GM19099 (cell line): ENCODE measurements around the gene NHEJ1.

Source experiments
- POLR2A ChIP-seq: IDR thresholded peaks from 3 replicates; pipeline ENCODE4 v1.6.1; 2011; ENCODE audit warnings: low read depth; ENCODE audit not compliant: insufficient read length; ENCODE audit errors: extremely low read depth

NHEJ1 gene

DNA sequence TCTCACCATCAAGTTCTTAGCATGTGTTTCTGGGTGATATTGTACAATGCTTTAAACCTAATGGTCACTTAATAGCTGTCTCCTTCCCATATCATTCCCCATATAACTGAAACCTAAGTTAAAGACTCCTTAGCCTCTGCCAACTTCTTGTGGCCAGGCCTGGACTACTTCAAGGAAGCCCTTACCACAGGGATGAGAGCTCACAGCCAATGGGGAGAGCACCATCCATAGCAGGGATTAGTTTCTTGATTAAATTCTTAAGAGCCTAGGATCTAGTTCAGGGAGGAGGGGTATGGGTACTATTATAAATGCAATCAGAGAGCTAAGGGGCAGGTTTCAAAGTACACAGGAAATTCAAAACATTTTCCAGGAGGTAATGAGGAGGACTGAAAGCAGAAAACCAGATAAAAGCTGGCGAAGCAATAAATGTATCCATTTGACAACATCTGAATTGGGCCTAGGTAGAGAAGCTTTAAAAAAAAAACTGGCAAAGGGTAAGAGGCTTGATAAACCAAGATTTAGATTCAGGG is 65.1 kb downstream of the NHEJ1 start:
- TF ChIP-seq POLR2A, result no peak

DNA sequence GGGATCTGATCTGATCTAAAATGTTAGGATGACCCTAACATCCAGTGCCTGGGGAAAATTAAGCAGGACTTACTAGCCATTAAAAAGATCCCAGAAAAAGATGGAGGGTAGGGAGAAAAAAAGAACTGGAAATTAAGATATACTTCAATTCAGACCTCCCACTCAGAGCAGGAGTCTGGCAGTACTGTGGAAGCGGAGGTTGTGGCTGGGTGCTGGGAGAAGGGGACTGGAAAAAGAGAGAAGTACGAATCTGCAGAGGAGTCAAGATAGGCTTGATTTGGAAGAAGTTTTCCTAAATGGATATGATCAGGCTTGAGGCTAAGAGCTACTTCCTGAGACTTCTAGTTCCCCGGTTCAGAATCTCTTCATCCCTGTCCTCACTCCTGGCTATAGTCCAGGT is 66.4 kb downstream of the NHEJ1 start:
- TF ChIP-seq POLR2A, result no peak

DNA sequence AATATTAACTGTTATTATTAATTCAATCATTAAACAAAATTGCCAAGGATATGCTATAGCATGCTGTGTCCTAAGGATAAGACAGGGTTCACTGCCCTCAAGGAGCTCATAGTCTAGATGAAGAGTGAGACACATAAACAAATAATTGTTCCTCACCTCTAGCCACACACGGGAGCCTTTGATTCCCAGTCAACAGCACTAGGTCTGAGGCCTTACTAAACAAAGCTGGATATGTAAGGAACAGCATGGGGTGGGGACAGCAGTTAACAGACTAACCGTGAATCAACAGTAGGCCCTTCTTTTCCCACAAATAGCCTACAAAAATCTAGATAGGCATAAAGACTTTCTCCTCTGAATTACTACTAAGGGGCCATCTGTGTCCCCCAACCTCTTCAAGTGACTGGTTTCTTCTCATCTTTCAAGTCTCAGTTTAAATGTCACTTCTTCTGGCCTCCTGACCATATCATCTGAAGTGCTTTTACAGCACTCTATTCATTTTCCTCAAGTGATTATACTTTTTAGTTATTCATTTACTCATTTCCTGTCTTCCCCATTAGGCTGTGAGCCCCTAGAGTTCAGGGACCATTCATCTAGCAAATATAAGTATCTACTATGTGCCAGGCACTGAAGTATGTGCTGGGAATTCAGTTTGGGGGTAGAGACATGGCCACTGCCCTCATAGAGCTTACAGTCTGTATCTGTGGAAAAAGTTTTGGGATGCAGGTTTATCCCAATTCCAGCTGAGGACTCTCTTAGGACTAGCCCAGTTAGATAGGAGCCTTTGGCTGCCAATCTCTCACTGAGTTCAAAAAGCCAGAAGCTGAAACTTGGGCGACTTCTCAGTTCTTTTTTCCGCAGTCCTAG is 69.9 kb downstream of the NHEJ1 start:
- TF ChIP-seq POLR2A, result no peak

DNA sequence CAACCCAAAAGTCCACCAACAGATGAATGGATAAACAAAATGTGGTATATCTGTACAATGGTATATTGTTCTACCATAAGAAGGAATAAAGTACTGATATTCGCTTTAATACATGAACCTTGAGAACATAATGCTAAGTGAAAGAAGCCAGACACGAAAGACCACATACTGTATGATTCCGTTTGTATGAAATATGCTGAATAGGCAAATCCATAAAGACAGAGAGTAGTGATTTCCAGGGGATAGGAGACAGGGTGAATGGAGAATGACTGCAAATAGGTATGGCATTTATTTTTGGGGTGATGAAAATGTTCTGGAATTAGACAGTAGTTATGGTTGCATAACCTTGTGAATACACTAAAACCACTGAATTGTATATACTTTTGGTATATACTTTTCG is 71.3 kb downstream of the NHEJ1 start:
- TF ChIP-seq POLR2A, result no peak

DNA sequence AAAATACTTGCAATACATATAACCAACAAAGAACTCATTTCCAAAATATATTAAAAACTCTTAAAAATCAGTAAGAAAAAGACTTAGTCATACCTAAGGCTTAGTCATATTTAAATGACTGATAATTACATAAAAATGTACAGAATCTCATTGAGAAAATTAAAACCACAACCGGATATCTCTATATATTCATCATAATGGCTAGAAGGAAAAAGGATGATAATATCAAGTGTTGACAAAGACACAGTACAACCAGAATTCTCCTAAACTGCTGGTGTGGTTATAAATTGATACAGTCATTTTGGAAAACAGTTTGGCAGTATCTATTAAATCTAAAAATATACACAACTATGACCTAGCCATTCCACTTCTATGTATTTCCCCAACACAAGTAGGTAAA is 72.8 kb downstream of the NHEJ1 start:
- TF ChIP-seq POLR2A, result no peak

DNA sequence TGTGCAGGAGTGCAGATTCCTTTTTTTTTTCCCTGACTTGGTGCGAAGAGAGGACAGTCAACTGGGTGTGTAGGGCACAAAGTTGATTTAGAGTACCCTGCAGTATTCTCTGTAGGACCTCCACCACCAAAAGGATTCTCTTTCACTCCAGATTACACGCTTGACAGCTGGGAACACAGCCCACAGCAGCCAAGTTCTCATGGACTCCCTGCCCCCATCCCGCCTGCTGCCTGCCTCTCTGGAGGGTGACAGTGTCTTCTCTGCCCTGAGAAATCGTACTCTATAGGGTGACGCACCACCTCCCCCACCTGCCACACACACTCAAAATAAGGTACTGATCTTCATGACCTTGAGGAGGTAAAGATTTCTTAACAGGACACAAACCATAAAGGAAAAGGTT is 73.3 kb downstream of the NHEJ1 start:
- TF ChIP-seq POLR2A, result no peak

DNA sequence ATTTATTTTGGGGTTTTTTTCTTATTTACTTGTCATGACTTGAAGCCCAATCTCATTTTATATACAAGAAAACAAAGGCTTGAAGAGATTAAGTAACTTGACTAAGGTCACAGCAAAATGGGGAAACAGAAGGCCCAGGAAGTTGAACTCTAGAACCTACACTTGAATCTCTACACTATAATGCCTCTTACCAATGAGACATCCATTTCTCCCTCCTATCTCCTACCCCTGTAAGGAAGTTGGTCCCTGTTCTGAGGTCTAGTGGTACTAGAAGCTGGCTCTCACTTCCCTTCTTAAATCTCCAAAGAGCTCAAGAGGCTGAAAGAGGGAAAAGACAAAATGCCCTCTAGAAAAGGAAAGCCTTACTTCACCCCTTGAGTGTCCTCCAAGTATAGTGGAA is 74.4 kb downstream of the NHEJ1 start:
- no peak for TF ChIP-seq POLR2A

DNA sequence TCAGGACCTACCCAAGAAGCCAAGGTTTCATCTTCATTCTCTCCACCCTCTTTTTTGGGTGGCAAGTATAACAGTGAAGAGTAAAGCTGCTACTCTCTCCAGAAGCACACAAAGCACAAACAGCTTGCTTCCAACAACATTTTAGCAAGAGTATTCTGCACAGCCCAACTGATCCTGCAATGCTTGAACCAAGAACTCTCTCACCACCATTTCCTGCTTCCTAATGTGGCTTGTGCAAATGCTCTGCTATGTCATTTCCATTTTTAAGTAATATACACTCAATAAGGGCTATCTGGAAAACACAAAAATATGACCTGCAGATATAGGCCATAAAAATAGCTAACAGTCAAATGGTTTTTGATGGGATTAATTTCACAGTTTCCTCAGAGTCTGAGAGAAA is 75.8 kb downstream of the NHEJ1 start:
- TF ChIP-seq POLR2A, result no peak

DNA sequence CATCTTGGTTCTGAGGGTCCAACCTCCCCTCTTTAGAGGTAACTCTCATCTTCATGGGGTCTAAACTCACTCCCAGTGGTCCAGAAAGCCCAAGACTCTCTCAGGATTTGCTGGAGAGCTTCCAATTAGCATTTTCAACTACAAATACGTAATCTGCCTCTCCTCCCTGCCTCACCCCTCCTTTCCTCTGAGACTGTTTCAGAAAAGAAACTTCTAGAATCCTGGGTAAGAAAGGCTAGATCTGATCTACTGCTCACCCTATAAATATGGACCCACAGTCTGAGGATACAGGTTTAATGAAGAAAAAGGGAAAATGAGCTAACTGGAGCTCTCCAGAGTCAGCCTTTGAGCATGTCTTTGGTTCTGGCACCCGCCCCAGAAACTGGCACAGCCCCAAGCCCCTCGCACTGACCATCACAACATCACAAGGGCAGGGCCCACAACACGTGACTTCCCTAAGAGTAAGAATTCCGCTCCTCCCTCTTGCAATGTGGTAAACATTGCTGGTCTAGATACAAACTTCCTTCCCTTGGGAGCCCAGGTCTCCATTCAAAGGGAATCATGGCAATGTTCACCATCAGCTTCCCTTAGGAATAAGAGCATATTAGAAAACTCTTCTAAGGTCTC is 78.2 kb downstream of the NHEJ1 start:
- no peak for TF ChIP-seq POLR2A

DNA sequence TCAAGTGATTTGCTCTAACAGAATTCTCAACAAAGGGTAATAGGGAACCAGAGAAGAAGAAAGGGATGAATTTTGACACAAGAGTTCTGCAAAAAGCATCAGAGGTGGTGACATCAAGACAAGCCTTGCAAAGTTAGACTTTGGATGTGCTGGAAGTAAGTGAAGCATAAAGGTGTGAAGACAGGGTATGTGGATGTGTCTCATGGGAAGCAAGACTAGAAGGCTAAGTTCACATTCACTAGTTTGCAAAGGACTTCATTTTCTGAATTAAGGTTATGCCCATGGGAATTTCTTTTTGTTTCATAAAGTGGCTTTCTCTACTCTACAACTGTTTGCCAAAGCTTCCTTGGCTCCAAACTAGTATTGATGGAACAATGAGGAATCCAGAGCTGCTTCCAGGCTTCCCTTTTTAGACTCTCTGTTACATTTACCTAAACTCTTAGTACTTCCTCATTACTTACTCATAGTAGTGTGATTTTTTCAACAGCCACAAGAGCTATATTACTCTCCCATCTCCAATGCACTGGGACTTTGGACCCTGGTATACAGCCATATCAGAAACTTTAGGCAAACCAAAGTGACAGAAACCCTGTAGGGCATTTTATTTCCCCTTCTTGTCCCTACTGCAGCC is 78.8 kb downstream of the NHEJ1 start:
- TF ChIP-seq POLR2A, result no peak

DNA sequence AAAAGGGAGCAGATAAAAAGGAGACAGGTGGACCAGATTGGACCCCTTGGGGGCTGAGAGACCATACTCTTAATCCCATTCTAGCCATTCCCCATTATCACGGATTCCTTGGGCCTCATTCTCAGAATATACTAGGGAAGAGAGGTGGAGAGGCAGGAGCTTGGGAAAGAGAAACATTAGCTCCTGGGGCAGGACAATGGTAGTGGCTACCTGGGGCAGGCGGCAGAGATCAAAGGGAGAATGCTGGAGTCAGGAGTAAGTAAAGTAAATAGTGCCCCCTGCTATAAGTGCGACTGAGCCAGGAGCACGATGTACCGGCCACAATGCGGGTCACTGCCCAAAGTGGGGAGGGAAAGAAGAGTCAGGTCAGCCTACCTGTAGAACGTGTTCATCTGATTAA is 79.5 kb downstream of the NHEJ1 start:
- TF ChIP-seq POLR2A, result no peak

DNA sequence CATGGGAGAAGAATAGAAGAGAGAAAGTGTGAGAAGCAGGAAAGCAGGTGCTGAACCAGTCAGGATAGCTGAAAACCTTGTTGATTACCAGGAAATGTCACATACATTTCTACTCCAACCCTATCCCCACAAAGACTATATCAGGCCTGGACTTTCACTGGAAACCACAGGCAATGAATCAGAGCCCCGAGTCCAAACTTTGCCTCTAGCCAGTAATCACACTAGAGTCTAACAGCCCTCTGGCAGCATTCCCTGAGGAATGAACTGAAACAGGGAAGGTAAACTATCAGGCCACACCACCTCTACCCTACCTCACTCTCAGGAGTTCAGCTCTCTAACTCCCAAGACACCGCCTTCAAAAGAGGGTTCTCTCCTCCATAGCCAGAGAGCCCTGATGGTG is 81.2 kb downstream of the NHEJ1 start:
- no peak for TF ChIP-seq POLR2A

DNA sequence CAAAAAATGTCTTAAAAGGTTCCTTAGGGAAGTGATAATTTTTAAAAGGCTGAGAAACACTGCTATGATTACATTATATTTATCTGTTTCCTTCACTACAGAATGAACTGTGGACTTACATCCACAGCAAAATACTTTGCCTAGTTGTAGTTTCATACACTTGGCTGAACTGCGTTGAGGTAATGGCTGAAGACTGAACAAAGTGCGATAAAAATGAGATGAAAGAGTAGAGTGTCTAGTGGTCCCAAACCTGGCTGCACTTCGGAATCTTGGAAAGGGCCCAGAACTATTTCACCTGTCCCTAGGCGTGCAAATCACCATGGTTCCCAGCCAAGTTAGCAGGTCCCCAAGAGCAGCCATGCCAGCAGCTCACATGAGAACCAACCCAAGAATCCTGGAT is 81.7 kb downstream of the NHEJ1 start:
- no peak for TF ChIP-seq POLR2A

DNA sequence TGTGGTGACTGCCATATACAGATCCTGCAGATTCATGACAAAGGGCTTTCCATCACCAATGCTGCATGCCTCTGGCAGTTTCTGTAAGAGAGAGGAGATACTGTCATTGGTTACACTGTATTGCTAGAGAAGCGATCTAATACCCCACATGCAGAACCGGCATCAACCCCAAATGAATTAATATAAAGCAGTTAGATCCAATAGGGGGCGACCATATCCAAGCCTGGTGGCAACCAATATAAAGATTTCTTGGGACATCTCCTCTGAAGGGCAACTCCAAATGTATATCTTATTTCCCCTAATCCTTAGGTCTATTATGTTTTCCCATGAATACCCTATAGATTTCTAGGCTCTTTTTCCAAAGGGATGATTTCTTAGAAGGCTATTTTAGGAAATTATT is 82.5 kb downstream of the NHEJ1 start:
- TF ChIP-seq POLR2A, result no peak

DNA sequence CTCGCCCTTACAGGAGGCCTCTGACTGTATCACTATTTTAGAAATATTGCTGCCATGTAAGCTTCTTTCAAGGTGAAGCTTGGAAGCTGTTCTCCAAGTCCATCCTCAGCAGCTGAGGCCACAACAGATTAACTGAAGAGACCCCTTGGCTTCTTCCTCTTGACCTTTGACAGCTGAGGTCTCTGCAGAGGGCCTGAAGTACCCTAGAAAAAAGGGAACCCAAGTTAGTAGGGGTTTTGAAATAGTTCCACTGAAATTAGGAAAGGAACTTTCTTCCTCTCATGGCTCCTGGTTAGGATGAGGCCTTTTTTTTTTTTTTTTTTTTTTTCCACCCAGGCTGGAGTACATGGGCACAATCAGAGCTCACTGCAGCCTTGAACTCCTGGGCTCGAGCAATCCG is 84.4 kb downstream of the NHEJ1 start:
- no peak for TF ChIP-seq POLR2A
